ENCODE results near the gene PSMB7.

The PSMB7 gene

GRCh38 chr9:124345063-124345462 is 70.2 kb downstream of the PSMB7 start:
- DNase-seq (ENCODE audit: low read depth) = no peak

DNA sequence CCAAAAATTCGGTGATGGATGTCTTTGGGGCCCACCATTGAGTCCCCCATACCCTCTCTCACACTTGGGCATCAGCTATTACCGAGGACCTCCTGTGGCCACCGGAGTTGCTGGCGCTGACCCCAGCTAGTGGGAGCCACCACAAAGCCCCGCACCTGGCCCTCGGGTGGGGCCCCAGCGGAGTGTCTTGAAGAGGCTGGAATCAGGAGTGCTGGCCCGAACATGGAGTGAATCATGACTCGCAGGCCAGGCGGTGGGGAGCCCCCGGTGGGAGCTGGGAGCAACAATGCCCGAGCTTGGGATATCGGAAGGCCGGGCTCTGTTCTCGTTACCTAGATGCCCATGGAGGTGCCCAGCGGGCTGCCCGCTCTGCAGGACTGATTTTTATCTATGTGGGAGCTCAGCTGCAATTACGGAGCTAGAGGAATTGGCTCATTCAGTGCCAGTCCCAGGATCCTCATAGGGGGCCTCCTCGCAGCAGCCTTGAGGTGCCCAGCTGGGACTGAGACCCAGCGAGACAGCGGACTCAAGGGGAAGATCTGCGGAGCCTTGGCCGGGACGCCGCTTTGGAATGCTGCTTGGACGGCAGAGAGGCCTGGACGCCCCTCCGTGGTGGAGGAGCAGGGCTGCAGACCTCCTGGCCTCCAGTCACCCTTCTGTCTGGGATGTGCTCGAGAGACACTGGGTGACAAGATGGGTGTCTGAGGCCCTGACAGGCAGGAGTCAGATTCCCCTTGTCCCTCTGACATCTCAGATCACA is 70.8 kb downstream of the PSMB7 start:
- DNase-seq (ENCODE audit: low read depth) = no peak

DNA sequence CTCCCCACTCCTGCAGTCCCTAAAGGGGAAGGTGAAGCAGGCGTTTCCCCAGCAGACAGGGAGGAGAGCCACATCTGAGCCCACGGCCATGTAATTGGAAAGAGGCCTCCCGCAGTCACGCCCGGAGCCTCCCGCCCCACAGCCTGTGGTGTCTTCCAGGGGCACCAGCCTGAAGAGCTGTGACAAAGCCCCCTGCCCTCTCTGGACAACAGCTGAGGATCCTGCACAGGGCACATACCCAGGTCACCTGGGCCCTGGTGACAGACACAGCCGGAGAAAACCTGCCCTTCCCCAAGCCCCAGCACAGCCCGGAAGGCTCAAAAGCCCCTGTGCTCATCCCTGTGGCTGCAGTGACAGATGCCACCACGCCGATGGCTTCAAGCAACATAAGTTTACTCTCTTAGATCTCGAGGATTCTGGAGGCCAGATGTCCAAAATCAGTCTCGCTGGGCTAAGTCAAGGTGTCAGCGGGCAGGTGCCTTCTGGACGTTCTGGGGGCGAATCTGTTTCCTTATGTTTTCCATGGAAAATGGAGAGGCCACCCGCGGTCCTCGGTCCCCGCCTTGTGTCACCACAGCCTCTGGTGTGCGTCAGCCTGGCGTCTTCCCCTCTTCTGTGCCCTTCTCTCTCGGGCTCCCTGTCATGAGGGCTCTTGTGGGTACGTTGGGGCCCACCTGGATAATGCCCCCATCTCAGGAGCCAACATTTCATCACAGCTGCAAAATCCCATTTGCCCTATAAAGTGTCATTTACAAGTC is 71.5 kb downstream of the PSMB7 start:
- DNase-seq (ENCODE audit: low read depth) = no peak

- DNase-seq (ENCODE audit: low read depth) = no peak
These were observed 72.3 kb downstream of the PSMB7 start for GRCh38 chr9:124342776-124343485.

DNA sequence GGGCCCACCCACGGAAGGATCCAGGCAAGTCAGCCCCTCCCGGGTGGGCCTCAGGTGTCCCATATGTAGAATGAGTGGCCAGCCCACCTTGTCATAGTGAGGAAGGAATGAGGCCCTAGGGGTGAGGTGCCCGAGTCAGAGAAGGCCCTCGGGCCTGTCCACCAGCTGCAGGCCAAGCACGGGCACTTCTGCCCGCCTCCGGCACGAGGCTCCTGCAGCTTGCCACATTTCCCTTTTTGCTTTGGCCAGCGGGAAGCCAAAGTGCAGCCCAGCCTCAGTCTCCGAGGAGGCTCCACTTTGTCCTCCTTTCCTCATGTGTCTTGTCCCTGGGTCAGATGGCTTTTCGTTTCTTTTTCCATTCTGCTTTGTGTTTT is 72.9 kb downstream of the PSMB7 start:
- DNase-seq (ENCODE audit: low read depth) = no peak

DNA sequence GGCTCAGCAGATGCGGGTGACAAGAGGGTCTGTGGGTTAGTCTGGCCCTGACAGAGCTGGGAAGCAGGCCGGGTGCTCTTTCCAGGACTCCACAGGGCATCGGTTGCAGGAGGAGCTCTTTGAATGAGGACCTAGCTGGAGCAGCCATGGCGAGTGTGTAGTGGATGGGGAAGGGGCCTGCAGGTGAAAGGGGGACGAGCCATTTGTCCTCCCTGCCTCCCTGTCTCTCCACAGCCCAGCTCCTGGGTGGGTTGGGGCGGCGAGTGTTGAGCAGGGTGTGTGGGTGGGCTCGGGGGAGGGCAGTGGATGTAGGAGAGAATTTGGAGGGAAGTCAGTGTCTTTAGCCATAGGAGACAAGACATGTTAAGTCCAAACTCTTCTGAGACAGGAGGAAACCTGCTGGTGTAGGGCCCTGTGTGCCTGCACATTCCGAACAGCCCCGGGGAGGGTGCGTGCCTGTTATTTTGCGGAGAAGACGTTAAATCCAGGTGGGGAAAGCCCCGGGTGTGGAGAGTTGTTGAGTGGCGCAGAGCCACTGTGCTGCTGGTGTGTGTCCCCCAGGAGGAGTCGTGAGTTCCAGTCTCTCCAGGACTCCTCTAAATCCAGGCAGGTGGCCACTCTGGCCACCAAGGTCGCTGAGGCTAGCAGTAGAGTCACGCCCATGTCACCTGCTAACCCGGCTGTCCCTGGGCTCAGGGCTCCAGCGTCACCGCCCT is 73.6 kb downstream of the PSMB7 start:
- DNase-seq (ENCODE audit: low read depth) = no peak

DNA sequence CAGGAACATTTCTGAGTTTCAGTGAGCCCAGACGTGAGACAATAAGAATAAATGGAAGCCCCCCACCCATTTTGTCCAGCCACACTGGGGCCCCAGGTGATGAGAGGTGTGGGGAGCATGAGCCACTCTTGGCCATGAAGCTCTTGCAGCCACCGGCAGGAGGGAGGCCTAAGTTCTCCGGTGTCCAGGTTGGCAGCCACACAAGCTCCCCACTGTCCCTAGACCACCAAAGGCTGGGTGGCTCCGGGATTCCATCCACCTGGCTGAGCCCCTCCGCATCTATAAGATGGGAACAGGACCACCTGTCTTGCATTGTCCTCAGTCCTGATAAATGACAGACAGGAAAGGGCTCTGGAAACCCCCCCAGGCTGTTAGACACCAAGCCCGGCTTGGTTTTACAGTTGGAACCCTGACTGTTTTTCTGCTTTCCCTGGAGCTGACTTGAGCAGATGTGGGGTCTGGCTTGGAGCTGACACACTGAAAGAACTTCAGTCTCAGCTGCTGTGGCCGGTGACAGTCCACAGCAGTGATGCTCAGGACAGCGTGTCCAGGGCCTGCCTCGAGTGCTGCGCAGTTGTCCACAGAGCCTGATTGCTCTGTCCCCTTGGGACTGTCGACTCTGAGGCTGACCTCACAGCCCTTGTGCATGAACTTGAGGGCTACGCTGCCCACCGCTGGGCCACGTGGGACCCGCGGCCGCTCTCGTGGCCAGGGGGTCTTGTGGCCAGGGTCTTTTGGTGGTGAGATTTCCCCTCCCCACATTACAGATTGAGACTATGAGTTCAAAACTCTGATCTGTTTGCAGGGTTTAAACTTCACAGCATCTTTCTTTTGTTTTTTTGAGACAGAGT is 74.8 kb downstream of the PSMB7 start:
- DNase-seq (ENCODE audit: low read depth) = no peak

DNA sequence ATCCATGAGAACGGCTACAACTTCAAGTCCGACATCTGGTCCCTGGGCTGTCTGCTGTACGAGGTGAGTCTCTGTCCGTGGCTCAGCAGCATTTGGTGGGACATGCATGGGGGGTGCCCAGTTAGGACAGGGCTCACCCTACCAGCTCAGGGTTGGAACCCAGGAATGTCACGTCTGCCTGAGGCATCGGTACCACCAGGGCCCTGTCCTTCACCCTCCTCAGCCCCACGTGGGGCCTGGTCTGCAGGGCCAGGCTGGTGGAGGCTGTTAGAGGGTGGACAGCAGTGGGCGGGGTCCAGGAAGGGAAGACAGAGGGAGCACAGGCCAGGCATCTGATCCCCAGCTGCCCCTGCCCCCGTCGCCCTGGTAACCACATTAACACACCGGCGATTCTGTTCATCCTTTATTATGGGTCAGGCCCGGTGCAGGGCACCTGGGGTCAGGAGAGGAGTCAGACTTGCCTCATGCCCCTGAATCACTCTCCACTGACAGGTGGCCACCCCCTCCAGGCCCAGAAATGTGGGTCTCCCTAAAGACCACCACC is 75.6 kb downstream of the PSMB7 start:
- DNase-seq (ENCODE audit: low read depth) = no peak

DNA sequence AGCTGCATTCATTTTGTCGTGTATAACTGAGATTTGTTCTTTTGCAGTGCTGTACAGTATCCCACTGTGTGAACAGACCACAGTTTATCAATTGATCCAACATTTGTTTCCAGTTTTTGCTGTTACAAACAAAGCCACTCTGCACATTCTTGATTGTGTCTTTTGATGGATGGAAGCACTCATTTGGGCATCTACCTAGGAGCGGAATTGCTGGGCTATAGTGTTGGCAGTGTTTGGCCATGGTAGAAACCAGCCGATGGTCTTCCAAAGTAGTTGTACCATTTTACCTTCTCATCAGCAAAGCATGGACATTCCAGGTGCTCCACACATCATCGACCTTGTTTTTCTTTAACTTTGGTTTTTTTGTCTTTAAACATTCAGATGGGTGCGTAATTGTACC is 77.7 kb downstream of the PSMB7 start:
- DNase-seq (ENCODE audit: low read depth) = no peak

GRCh38 chr9:124335320-124335707 is 79.9 kb downstream of the PSMB7 start:
- DNase-seq (ENCODE audit: low read depth) = no peak

DNA sequence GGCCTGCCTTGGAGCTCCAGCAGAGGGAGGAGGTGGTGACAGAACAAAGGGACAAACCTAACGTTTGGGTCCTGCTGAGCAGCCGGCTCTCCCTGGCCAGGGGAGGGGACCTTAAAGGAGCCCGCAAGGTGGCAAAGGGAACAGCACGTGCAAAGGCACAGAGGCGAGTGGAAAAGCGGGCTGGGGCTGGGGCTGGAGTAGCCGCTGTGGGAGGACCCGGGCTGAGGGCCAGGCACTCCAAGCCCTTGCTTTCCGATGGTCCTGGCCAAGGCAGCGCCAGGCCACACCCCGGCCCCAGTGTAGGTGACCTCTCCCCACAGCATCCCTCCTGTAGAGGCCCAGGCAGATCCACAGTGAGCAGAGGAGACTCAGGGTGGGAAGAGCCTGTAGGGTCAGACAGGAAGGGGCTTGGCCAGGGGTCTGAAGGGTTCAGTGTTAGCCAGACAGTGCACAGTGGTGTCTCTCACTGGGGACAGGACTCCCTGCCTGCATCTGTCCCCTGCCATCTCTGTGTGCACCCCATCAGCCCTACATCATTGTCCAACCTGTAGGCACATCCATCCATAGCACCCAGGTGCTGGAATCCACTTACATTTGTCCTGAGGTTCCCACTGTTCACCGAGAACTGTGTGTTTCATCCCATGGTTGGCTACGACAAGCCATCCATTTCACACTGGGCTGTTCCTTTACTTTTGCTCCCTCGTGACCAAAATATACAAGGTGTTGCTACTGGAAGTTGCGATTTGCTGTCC is 80.5 kb downstream of the PSMB7 start:
- no peak for DNase-seq (ENCODE audit: low read depth)

DNA sequence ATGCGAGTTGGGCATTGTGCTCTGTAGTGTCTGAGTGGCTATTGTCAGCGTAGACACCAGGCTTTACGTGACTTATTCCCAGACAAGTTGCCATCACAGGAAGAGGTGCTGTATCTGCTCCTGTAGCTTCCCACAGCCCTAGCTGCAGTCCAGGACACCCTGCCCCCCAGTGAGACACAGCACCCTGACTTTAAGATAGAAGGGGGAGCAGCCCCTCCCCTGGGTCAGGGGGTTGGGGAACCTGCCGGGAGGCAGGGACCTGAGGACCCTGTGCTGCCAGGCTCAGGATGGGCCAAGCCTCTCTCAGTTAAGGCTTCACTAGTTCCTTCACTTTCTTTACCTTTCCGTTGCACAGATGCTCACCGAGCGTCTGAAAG is 82.1 kb downstream of the PSMB7 start:
- DNase-seq (ENCODE audit: low read depth) = no peak

GRCh38 chr9:124332361-124333202 is 82.7 kb downstream of the PSMB7 start:
- DNase-seq (ENCODE audit: low read depth) = no peak

GRCh38 chr9:124331580-124331979 is 83.7 kb downstream of the PSMB7 start:
- no peak for DNase-seq (ENCODE audit: low read depth)

- DNase-seq (ENCODE audit: low read depth) = no peak
These were observed 85.1 kb downstream of the PSMB7 start for GRCh38 chr9:124330011-124330697.

DNA sequence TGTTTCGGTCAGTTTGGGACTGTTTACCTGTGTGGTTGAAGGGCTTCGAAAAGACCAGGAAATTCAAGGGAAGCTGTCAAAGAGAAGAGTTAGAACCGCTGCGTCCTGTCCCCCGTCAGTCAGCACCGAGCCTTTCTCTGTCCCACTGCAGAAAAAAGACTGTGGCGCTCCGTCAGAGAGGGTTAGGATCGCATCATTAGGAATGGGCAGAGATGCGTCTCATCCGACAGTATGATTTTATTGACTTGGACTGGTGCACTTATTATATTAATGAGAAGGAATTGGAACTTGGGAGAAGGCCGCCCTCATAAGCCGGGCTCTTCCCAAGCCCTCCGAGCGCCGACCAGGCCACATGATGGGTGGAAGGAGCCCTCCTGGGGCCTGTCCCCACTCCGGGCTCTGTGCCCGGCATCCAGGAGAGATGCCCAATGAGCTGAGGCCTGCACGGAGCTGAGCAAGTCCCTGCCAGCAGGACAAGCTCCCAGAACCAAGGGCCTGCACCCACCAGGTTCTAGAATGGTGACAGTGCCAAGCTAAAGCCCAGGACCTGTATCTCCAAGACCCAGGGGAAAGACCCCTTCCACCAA is 85.9 kb downstream of the PSMB7 start:
- no peak for DNase-seq (ENCODE audit: low read depth)

DNA sequence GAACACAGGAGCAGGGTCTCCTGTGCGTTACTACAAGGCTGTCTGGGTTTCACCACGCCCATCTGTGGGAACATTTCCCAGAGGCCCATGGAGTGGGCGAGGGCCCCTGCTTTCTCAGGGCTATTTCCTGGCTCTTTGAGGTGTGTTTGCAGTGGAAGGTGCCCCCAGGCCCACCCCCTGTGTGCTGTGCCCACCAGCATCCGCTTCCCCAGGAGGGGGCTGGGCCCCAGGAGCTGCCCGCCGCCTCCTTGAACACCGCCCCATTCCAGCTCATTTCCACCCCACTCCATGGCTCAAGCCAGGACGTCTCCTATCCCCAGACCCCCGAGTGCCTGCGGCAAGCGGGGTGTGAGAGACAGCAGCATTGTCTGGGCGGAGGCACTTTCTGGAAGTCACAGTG is 87.0 kb downstream of the PSMB7 start:
- no peak for DNase-seq (ENCODE audit: low read depth)

DNA sequence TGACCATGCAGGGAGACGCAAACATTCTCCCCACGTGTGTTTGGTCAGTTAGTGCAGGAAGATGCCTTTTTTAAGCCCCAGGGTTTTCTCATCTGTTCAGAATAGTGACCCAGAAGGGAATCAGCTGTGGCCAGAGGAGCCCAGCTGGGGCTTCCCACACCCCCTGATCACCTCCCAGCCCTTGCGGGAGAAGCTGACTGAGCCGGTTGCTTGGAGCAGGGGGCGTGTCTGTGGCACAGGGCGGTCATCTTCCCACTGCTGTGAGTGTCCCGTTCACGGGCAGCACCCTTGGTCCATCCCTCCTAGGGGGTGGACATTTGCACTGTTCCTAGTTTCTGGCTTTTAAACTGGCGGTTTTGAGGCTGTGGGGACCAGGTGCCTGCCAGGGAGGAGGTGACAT is 87.8 kb downstream of the PSMB7 start:
- no peak for DNase-seq (ENCODE audit: low read depth)

DNA sequence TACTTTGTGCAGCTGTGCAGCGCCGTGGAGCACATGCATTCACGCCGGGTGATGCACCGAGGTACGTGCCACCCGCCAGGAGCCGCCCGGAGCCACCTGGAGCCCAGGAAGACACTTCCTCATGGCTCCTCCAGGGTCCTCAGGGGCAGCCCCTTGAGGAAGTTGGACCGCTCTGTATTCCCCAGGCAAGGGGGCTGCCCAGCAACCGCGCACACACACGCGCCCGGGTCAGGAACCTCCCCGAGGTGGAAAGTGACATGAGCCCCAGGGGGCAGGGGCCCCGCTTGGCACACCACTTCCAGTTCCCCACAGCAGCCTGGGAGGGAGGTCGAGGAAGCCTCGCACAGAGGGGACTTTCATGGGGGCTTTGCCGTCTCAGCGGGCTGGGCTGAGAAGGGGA is 88.9 kb downstream of the PSMB7 start:
- DNase-seq (ENCODE audit: low read depth) = no peak

Data from T-helper 22 cell (primary cell).